HEK293T (cell line): ENCODE data around the gene NOP53.

Source experiments
- BHLHE40 ChIP-seq: fragments of 450-650 bp; IDR thresholded peaks from 2 replicates; pipeline ENCODE4 v1.6.1; 2016; ENCODE audit warnings: mild to moderate bottlenecking, moderate library complexity, borderline replicate concordance
- CTBP1 ChIP-seq: fragments of 450-650 bp; IDR thresholded peaks from 2 replicates; pipeline ENCODE4 v1.6.1; 2016; ENCODE audit warnings: borderline replicate concordance
- FOXA1 ChIP-seq: fragments of 450-650 bp; IDR thresholded peaks from 2 replicates; pipeline ENCODE4 v1.6.1; 2016; ENCODE audit warnings: mild to moderate bottlenecking
- FOXM1 ChIP-seq: fragments of 450-650 bp; IDR thresholded peaks from 2 replicates; pipeline ENCODE4 v1.6.1; 2017; ENCODE audit warnings: mild to moderate bottlenecking, borderline replicate concordance
- SP1 ChIP-seq: fragments of 450-650 bp; IDR thresholded peaks from 2 replicates; pipeline ENCODE4 v1.6.1; 2017
- SUZ12 ChIP-seq: fragments of 450-650 bp; IDR thresholded peaks from 2 replicates; pipeline ENCODE4 v1.6.1; 2016; ENCODE audit warnings: mild to moderate bottlenecking
- TARDBP ChIP-seq: fragments of 450-650 bp; IDR thresholded peaks from 2 replicates; pipeline ENCODE4 v1.6.1; 2016

- TF ChIP-seq BHLHE40 (no peak), SP1 (no peak), TARDBP (no peak), CTBP1 (no peak), SUZ12 (no peak), FOXM1 (no peak), FOXA1 (no peak)
Observed at GRCh38 chr19:47757617-47758442, 12.5 kb downstream of the NOP53 start.
